HG03135 (cell line): ENCODE measurements around the gene RAPGEF3.

Experiments
- ATAC-seq: cut with Tn5 transposase; IDR thresholded peaks from one replicate; pipeline ENCODE4 v1.9.1; 2021; ENCODE audit warnings: mild to moderate bottlenecking, moderate library complexity; ENCODE audit not compliant: unreplicated experiment

Gene RAPGEF3

DNA sequence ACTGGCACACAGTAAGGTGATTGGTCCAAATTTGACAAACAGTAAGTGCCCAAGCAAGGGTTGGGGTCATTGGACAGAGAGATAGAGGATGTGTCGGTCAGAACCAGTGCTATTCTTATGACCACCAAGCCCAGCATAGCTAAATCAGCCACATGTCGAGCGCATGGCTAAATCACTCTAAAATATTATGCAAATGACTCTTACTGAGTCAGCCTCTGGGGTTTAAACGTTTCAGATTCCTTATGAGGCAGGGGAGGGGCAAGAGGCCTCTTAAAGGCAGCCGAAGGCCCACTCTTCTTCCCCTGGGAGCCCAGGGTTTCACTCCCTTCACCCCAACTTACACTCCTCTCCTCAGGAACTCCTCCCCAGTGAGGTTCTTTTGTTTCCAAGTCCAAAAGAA is 32.8 kb downstream of the RAPGEF3 start:
- ATAC-seq, result no peak

DNA sequence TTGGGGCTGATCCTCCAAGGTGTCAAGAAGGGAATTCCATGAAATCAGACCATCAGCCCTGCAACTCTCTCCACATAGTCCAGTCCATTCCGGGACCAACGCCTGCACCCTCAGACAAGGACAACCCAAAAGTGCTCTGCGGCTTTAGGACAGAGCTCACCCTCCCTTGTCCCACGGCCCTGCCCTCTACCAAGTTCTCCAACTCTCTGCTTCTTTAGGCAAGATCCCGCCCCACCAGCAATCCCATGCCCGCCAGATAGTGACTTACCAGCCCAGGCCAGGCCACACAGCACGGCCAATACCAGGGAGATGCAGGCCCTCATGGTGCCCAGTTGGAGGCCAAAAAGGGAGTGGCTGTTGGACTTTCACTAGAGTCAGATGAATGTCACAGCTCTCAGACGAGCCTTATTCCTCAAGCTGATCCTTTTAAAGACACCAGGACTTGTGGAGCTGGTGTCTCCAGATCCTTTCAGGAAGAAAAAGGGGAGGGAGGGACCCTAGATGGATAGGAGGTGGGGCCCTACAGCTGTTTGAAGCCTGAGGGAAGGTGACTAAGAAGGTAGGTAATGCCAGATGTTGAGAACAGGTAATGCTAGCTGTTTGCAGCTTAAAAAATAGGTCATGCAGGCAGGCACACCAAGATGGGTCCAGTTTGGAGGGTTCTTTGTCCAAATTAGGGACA is 33.4 kb downstream of the RAPGEF3 start, which contains the start of gene ENDOU:
ENDOU (minus strand) TSS at position 400 of the 682 bp plus-strand sequence; CDS start at position 323, 77 bp downstream.
- no peak for ATAC-seq

DNA sequence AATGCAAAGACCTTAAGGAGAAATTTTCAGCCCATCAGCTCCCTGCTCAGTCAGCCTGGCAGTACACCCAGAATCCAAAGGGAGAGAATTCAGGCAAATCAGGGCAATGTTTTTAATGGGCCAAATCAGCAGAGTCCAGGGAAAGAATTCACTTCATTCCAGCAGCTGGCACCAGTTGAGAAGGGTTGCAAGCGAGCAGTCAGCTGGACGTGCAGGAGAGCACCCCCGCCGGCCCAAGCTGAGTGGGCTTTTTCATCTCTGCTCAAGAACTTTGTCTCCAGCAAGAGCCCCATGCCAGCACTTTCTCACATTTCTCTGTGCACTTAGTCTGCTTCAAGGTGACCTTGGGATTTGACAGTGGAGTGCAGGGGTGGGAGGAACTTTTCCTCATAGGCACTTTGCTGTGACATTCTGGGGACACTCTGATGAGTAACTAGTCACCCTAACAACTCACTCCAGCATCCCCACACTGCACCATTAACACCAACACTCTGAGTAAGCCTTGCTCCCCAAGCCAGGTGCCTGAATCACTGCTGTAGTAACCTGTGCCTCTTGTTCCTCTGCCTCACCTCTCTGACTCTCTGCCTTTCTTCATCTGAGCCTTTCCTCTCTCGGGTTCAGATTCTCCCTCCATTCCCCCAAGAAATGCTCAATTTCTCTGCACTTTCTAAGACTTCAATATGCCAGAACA is 35.6 kb downstream of the RAPGEF3 start:
- no peak for ATAC-seq

DNA sequence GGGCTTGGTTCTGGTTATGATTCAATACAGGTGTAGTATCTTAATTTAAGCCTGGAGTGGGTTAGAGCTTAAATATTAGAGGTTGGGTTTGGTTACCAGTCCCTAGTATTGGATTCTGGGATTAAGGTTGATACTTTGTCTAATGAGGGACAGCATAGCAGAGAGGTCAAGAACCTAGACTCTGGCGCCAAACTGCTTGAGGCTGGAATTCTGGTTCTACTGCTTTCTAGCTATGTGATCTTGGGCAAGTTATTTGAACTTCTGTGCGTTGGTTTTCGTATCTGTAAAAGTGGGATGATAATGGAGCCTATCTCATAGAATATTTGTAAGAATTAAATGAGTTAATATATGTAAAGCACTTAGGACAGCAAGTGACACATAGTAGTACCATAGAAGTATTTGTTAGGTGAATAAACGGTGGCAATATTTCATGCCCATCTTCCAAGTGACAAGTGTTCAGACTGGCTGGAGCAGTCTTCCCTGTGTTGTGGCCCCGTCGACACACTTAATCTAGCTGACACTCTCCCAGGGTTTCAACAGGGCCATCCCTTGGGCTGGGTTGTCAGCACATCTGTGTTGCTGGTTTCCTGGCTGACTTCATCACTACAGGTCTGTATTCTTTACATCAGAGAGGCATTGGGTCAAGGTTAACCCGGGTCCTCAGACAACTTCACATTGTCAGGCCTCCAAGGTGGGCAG is 36.4 kb downstream of the RAPGEF3 start:
- no peak for ATAC-seq

DNA sequence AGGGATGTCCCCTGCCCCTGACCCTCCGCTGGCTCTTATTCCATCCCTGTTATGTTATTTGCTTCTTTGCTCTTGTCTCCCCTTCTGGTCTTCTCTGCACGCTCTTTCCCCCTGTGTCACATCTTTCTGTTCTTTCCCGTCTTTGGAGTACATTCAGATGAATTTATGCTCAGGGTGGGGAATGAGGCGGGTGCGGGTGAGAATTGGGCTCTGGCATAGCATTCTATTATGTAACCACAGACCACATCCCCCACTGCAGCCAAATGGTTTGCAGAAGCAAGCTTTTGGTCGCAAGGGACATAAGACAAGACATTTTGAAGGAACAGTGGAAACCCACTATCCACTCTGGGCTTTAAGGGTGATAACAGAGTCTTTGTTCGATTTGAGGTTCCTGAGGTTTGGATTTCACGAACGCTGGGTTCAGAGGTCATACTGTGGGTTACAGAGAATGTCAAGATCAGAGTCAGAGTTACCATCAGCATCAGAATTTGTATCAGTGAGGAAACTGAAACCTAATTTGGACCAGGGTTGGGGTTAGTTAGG is 37.2 kb downstream of the RAPGEF3 start:
- ATAC-seq, result no peak

DNA sequence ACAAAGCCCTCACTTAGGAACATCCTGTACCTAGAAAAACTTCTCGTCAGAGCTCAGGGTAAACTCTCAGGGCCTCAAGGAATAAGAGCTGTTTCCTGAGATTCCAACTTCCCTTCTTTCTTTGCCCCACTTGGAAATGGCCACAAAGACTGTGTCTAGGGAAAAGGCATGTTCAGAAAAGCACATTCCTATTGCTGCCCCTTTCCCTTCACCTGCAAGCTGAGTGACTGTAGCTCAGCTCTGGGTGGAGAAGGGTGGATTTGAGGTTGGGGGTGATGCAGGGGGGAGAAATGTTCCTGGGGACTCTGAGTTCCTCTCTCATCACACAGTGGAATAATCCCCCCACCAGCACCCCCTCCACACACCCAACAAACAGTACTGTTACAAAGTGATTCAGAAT is 40.1 kb downstream of the RAPGEF3 start:
- no peak for ATAC-seq

DNA sequence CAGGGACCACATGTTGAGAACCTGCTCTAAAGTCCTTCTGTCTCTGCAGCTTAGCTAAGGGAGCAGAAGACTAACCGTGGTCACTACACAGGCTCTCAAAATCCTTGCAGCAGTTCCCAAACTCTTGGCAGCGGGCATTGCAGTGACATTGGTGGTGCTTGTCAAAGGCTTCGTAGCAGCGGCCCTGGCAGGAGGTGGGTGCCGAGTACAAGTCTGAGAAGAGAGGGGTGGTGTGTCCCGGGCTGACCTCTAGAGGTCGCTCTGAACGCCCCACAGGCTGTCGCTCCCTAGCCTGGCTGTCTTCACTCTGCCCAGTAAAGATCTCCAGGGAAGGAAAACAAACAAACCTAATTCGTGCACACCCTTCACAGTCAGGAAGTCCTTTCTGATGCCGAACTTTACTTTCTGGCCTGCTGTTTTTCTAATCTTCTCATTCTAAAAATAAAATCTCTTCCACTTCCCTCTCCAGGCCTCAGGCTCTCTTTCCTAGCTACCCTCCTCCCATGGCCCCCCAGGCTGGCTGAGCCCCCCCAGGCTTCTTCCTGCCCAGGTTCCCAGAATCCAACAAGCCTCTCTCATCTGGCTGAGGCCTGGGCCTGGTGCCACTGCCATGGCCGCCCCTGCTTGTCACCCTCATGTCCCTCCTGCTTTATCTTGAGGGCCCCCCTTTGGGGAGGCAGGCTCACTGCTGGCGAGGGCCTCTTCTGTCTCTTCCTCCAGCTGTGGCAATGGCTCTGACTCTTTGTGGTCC is 41.1 kb downstream of the RAPGEF3 start:
- ATAC-seq, result no peak

DNA sequence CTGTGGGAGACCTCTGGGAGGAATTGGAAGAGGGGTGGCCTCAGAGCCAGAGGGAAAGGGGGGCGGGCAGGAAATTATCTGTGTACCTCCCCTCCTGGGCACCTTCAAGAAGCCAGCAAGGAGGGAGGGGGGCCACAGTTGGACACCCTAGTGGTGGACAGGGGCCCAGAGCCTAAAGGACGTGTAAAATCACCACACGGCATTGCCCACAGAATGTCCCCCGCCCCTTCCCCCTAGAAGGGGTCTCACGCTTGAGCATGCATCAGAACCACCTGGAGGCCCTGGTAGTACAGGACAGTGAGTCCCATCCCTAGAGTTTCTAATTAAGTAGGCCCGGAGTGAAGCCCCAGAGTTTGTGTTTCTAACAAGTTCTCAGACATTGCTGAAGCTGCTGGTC is 41.6 kb downstream of the RAPGEF3 start:
- ATAC-seq, result no peak

DNA sequence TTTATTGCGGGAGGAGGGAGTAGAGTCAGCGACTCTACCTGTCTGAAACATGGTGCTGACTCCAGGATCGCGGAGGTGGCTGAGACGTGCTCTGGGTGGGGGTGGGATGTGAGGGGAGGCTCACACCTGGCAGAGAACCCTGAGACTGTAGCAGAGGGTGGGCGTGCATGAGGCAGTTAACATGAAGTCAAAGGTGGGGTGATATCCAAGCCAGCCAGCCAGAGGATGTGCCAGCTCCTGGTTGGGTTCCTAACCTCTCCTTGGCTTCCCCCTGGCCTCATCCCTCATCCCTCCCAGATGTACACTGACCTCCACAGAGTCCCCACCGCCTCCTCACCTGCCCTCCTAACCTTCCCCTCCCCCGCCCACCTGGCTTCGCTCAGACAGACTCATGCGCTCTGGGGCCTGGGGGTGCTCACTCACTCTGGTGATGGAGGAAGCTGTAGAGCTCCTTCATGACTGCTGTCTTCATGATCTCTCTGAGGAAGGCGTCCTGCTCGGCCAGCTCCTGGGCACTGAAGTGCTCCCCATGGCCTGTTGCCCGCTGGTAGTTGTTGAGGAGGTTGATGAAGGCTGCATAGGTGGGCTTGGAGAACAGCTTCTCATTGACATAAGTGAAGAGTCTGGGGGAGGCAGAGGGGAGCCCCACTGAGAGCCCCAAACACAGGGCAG is 42.7 kb downstream of the RAPGEF3 start:
- no peak for ATAC-seq

DNA sequence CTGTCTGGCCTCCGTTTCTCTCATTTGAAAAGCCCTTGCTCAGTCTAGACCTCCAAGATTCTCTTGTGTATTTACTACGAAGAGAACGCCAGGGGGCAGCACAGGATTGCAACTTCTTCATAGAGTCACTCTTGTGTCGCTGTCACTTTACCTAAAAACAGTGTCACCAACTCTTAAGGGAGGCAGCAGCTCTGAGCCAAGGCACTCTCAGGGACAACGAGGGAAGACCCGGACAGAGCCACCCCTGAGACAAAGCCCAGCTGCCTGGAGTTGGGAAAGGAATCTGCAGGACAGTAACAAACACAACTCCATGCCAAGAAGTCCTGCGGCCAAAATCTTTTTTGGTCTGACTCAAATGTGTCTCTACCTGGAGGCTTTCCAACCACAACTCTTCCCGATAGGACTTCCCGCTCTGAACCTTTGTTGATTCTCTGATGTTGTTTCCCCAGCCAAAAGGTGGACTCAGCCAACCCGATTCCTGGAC is 43.2 kb downstream of the RAPGEF3 start:
- ATAC-seq, result peak; percentile 65

DNA sequence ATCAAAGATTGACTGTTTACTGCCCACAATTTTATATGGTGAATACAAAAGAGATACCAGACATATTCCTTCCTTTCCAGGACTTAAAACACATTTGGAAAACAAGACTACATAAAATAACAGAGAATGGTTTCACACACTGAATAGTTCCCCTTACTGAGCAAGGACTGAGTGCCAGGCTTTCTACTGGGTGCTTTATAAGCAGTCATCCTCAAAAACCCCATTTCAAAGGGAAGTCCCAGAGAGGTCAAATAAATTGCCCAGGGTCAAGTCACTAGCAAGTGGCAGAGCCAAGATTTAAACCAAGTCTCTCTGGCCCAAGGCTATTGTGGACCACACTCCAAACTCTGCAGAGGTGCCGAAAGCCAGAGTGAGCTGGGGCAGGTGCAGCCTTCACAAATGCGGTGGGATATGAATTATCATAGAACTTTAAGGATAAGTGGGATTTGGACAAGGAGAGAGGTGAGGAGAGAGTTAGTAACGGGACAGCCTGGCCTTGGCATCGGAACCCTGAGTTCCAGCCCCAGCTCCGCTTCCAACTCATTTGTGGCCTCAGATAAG is 43.8 kb downstream of the RAPGEF3 start:
- no peak for ATAC-seq

DNA sequence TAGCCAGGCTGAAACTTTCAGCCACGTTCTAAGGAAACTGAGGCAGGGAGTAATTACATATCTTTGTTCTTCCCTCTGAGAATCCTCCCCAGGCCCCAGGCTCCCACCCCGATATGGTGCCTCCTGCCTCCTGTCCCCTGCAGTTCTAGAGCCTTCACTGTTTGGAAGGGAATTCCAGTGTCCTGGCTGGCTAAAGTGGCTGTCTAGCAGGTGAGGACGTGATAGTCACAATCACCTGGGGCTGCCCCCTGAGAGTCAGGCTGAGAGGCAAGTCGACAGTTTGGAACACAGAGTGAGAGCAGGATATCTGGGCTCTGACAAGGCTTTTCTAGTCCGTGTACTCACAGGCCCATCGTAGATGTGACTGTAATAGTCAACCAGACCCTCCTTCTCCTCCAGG is 46.5 kb downstream of the RAPGEF3 start:
- ATAC-seq, result no peak

DNA sequence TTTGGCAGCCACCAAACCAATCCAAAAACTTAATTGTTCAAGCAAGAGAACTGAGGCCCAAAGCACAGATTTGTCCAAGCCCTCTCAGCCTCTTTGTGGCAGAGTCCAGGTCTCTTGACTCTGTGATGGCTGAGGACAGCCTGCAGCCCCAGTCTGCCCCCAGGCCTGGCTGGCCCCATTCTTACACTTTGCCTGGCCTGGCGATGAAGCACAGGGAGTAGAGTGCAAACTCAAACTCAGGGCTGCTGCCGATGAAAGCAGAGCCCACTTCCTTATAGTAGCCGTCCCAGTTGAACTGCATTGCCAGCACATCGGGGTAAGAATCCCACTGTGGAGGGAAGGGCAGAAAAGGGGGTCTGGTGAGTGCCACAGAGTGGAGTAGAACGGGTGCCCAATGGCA is 47.2 kb downstream of the RAPGEF3 start:
- no peak for ATAC-seq

DNA sequence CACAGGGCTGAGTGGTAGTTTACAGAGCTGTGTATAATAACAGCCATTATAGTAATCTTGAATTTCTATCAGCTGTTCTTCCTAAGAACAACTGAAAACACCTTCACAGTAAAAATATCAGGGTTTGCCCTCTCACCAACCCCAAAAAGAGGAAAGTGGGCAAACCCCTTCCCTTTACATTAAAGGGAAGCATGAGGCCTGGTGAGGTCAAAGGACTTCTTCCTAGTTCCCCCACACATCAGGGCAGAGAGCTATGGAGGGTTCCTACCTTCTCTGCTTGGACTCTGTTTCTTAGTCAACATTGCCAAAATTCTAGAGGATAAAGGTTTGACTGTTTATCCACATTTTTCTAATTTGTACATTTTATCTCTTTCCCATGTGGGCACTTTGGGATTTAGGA is 48.4 kb downstream of the RAPGEF3 start:
- no peak for ATAC-seq

DNA sequence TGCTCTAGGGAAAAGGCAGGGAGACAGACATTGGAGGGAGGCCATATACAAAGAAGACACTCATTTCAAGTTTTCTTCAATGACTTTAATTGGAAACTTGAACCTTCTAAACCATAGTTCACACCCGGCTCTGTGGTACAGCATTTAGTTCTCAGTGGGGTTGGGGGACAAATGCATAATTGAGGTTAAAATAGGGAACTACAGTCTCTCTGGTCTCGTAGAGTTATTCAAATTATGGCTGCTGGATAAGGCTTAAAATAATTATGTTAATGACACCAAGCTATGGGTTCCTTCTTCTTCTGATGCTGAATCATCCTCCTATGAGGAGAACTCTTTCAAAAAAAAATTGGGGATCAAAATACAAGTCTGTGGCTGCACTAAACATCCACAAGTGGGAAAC is 49.0 kb downstream of the RAPGEF3 start:
- no peak for ATAC-seq

DNA sequence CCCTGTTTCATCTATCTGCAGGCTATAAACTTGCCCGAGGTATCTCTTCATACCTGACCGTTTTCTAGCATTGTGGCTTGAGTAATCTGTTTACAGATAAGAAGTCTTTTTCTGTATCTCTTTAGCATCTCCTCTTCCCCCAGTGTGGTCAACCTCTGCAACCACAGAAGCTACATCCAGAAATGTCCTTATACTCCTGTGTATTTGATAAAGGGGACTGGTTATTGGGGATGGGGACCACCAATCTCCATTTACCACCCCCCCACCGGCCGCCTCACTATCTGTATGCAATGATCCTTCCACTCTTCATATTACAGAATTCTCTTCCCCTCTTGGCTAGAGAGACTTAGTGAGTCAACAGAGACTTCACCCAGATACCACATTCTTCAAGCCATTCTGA is 49.4 kb downstream of the RAPGEF3 start:
- ATAC-seq, result no peak

DNA sequence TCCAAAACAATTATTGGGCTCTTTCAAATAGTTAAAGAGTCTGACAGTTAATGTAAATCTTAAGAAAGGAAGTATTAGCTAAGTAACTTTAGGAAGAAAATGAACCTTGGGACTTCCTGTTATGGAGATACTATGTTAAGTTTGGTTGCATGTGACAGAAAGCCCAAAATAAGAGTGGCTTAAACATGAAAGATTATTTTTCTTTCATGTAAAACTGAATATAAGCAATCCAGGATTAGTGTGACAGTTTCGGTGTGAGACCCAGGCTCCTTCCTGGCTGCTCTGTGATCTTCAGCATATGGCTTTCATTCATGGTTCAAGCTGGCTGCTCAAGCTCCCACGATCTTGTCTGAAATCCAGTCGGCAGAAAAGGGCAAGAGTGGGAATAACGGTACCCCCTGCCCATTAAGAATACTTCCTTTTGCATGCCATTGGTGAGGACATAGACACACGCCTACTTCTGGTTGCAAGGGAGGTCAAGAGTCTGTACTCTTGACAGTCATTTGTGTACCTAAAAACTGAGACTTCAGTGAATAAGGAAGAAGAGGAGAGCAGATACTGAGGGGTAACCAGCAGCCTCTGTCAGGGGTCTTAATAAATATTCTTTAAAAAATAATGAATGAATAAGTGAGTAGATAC is 50.7 kb downstream of the RAPGEF3 start:
- no peak for ATAC-seq

DNA sequence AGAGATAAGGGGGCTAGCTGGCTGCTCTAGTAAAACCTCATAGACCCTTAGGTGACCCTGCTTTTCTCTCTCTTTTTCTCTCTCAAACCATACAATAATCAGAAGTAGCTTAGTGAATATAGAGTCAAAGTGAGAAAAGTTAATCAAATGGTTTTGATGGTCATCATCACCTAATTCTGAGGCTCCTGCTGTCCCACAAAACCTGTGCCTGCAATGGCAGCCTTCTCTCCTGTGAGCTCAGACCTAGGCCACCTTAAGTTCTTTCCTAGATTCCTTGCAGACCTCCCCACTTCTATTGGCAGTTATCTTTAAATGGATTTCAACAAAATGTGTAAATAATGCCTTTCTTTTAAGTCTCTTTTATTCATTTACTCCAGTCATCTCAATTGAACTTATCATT is 51.3 kb downstream of the RAPGEF3 start:
- ATAC-seq, result no peak

DNA sequence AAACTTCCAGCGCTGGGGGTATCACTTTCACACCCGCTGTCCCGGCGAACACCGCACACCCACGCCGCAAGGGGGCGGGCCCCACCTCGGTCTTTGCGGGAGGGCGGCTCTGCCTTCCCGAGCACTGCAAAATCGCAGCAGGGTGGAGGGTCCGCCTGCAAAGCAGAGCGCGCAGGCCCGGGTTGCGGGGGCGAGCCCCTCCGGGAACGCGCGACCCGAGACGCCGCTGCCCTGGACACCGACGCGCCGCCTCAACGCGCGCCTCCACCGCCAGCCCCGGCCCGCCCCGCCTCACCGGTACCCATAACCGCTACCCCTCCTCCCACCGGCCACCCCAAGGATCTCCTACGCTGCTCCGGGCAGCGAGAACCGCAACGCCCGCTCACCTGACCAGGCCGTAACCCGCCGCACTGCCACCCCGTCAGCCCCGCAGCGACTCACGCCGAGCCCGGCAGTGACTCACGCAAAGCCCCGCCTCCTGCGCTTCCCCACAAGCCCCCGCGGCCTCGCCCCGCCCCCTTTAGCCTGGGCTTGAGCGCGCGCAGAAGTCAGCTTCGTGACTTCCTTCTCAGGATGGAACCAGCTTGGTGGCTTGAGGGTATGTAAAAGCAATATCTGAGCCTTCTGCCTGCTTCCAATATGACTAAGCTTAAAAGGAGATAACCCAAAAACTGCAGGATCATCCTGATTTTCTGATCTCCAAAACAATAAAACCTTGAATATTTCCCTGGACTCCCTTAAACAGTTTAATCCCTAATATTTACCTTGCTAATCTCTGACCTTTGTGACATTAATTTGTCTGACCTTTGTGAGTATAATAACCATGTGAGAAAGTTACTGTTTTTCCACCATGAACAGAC is 52.9 kb downstream of the RAPGEF3 start, which contains the start of gene RPAP3:
RPAP3 (minus strand) TSS at position 465 of the 860 bp plus-strand sequence. CDS start 3,190 bp downstream, outside the sequence.
- peak; percentile 81 for ATAC-seq
